Psoas muscle (tissue), 8 donors: ENCODE measurements around the gene GPR150. TPM values are rescaled to one million over a fixed set of nuclear protein-coding genes. Genes with fewer than 3 reads are reported as not detected.

Experiments
- ATAC-seq, 4 donors: fragments of 200-7000 bp; cut with Tn5 transposase; one replicate each; pipeline ENCODE4 v1.9.1; 2020; ENCODE audit warnings: moderate library complexity in 3 of 4, mild to moderate bottlenecking in 2 of 4
- DNase-seq, 2 donors: peaks; one replicate each; pipeline ENCODE4 v3.0.0-alpha.2; 2020
- H3K27ac ChIP-seq: fragments of 200-600 bp; one replicate; pipeline ENCODE4 v1.8.0; 2022
- H3K27me3 ChIP-seq, 3 donors: fragments of 200-600 bp in 1 of 3; one replicate each; pipeline versions ENCODE4 v1.6.1 to v1.8.0; 2013 to 2022; ENCODE audit warnings: low read length in 2 of 3, mild to moderate bottlenecking in 2 of 3, moderate library complexity in 1 of 3; ENCODE audit not compliant: insufficient read depth in 3 of 3
- H3K36me3 ChIP-seq, 2 donors: fragments of 200-600 bp in 1 of 2; one replicate each; pipeline versions ENCODE4 v1.6.1 to v1.8.0; 2013 to 2022; ENCODE audit warnings: low read depth in 1 of 2, mild to moderate bottlenecking in 1 of 2, moderate library complexity in 1 of 2; ENCODE audit not compliant: insufficient read depth in 1 of 2
- H3K4me1 ChIP-seq: fragments of 200-600 bp; one replicate; pipeline ENCODE4 v1.8.0; 2022
- H3K4me3 ChIP-seq: fragments of 200-600 bp; one replicate; pipeline ENCODE4 v1.8.0; 2022; ENCODE audit warnings: mild to moderate bottlenecking
- H3K9me3 ChIP-seq: fragments of 200-600 bp; one replicate; pipeline ENCODE4 v1.8.0; 2022
- CTCF ChIP-seq: fragments of 200-600 bp; IDR thresholded peaks from one replicate; pipeline ENCODE4 v1.8.0; 2022; ENCODE audit warnings: antibody characterized with exemption
- WGBS, 3 donors: extraction: QIAGEN DNeasy Blood & Tissue Kit; methylation state at CpG; one replicate each; pipeline versions ENCODE4 v1.1.6 to v1.1.7; 2013; 5-methylcytosine and 5-hydroxymethylcytosine counted together
- intact Hi-C, 2 donors: fragments of 100-400 bp; cut with DNase I; formaldehyde crosslinking; loops; one replicate each; pipeline versions ENCODE4 v1.11.0 to v1.14.2; 2022
- polyA plus RNA-seq, 3 donors: library from polyadenylated mRNA; stranded (reverse); fragments of 200-250 nt; gene quantifications; one replicate each; pipeline ENCODE4 v1.2.3, GENCODE V29; 2013
- total RNA-seq, 4 donors: library from RNA; stranded (reverse); fragmentation: NEBNext Ultra II Directional in 2 of 4; extraction: Animal tissue kit (Norgen Biotek cat#: 25700) in 2 of 4; gene quantifications; one replicate each; pipeline versions ENCODE4 v1.2.1 to v1.2.4, GENCODE V29; 2021 to 2023
- donor health status: healthy with polysubstance abuse.
- donor health status: DM: no; HTN: no; CAD: no; lungs with moderate emphysema.
- donor health status: Bipolar disorder and iron deficiency.
- donor health status: healthy.
- donor health status: DM: yes; HTN: yes; CAD: no.
- donor health status: DM: no; HTN: no; CAD: no.
- donor health status: DM: no; HTN: no; CAD: no.
- donor health status: DM: yes; HTN: yes; CAD: no.

Gene GPR150
- total and polyA plus RNA-seq, 7 donors = 0.10 to 0.64 (median 0.29) TPM; not detected in 2

- 97 to 100% (median 98%) methylated on average over 1 of the region's 1 CpG for WGBS, 3 donors
- intact Hi-C loops = no loop called here
- H3K36me3 ChIP-seq = no peaks in the 10 kb centered on the region
- ATAC-seq (no peak), DNase-seq (no peak)
- no peak overlapping the region for H3K4me3 ChIP-seq
- TF ChIP-seq CTCF = no peak
- no peaks in the 10 kb centered on the region for H3K27me3 ChIP-seq
- H3K9me3 ChIP-seq = no peaks in the 10 kb centered on the region
- H3K4me1 ChIP-seq = no peaks in the 10 kb centered on the region
- no peak overlapping the region for H3K27ac ChIP-seq
Observed at GRCh38 chr5:95613514-95613913, 6.4 kb upstream of the GPR150 start.

GRCh38 chr5:95615164-95615467 lies 4.8 kb upstream of the GPR150 start:
- no peak for ATAC-seq
- H3K4me1 ChIP-seq = peaks cover 7% of the 10 kb centered on the region
- H3K27ac ChIP-seq = no peak overlapping the region
- no peak for DNase-seq
- 81 to 95% (median 88%) methylated on average over 1 of the region's 1 CpG for WGBS, 3 donors
- no peaks in the 10 kb centered on the region for H3K27me3 ChIP-seq
- no peak overlapping the region for H3K4me3 ChIP-seq
- TF ChIP-seq CTCF = no peak
- no peaks in the 10 kb centered on the region for H3K9me3 ChIP-seq
- H3K36me3 ChIP-seq = no peaks in the 10 kb centered on the region
- intact Hi-C loops = no loop called here

- Histone ChIP-seq H3K27me3 (no peaks in the 10 kb centered on the region), H3K4me1 (peaks cover 12% of the 10 kb centered on the region), H3K36me3 (no peaks in the 10 kb centered on the region), H3K27ac (no peak overlapping the region), H3K4me3 (no peak overlapping the region), H3K9me3 (no peaks in the 10 kb centered on the region)
- TF ChIP-seq CTCF = no peak
- intact Hi-C loops = no loop called here
- WGBS, 3 donors = 87 to 96% (median 90%) methylated on average over 5 of the region's 5 CpGs
- DNase-seq (no peak), ATAC-seq (no peak)
Observed at GRCh38 chr5:95617057-95617456, 2.8 kb upstream of the GPR150 start.

GRCh38 chr5:95619096-95619495 lies 791 bp upstream of the GPR150 start:
- no peak overlapping the region for H3K27ac ChIP-seq
- H3K4me3 ChIP-seq = no peak overlapping the region
- WGBS, 3 donors = 84 to 92% (median 88%) methylated on average over 4 of the region's 4 CpGs
- intact Hi-C loops = no loop called here
- H3K9me3 ChIP-seq = no peaks in the 10 kb centered on the region
- H3K27me3 ChIP-seq = no peaks in the 10 kb centered on the region
- no peaks in the 10 kb centered on the region for H3K36me3 ChIP-seq
- ATAC-seq (no peak), DNase-seq (no peak)
- H3K4me1 ChIP-seq = peaks cover 12% of the 10 kb centered on the region
- no peak for TF ChIP-seq CTCF

GRCh38 chr5:95619514-95620029 lies 315 bp upstream of the GPR150 start:
- ATAC-seq = peak in 2 of 4 donors; percentile 6 to 8
- Histone ChIP-seq H3K4me3 (peak overlapping the region; percentile 72), H3K36me3 (no peaks in the 10 kb centered on the region), H3K27me3 (no peaks in the 10 kb centered on the region), H3K4me1 (peaks cover 12% of the 10 kb centered on the region), H3K9me3 (no peaks in the 10 kb centered on the region), H3K27ac (no peak overlapping the region)
- TF ChIP-seq CTCF = no peak
- WGBS, 3 donors = 12 to 17% (median 14%) methylated on average over 19 of the region's 19 CpGs
- no peak for DNase-seq
- intact Hi-C loops = no loop called here
